HG03354 (cell line): ENCODE measurements around the gene PNP.
"Not testable (repeated sequence)": the region's sequence is repeated elsewhere in the genome, so short reads cannot be mapped to it uniquely, and the experiment has no call there.

ENCODE experiments used
- ATAC-seq: cut with Tn5 transposase; IDR thresholded peaks from one replicate; pipeline ENCODE4 v1.9.1; 2021; ENCODE audit warnings: mild to moderate bottlenecking; ENCODE audit not compliant: unreplicated experiment, poor library complexity, severe bottlenecking

PNP gene

GRCh38 chr14:20487396-20487725 is 18.2 kb downstream of the PNP start:
- ATAC-seq: no peak

GRCh38 chr14:20489093-20489994 is 20.1 kb downstream of the PNP start:
- ATAC-seq: peak; percentile 47

- ATAC-seq: no peak
Observed at GRCh38 chr14:20490563-20490962, 21.4 kb downstream of the PNP start.

GRCh38 chr14:20492486-20492885 is 23.3 kb downstream of the PNP start:
- ATAC-seq: no peak

- no peak for ATAC-seq
Observed at GRCh38 chr14:20493634-20494033, 24.4 kb downstream of the PNP start.

- no peak for ATAC-seq
Observed at GRCh38 chr14:20494935-20495766, 25.9 kb downstream of the PNP start.

GRCh38 chr14:20498622-20499021 is 29.4 kb downstream of the PNP start:
- ATAC-seq: no peak

- ATAC-seq: no peak
Observed at GRCh38 chr14:20499108-20499507, 29.9 kb downstream of the PNP start.

GRCh38 chr14:20499881-20500280 is 30.7 kb downstream of the PNP start:
- no peak for ATAC-seq

GRCh38 chr14:20501346-20501745 is 32.1 kb downstream of the PNP start:
- no peak for ATAC-seq

GRCh38 chr14:20503898-20504297 is 34.7 kb downstream of the PNP start:
- no peak for ATAC-seq

- ATAC-seq: not testable (repeated sequence)
Observed at GRCh38 chr14:20506276-20506675, 37.1 kb downstream of the PNP start.

- ATAC-seq: not testable (repeated sequence)
Observed at GRCh38 chr14:20506752-20507151, 37.5 kb downstream of the PNP start.

GRCh38 chr14:20507537-20507936 is 38.3 kb downstream of the PNP start:
- not testable (repeated sequence) for ATAC-seq

- no peak for ATAC-seq
Observed at GRCh38 chr14:20508367-20508766, 39.2 kb downstream of the PNP start.

GRCh38 chr14:20512177-20512905 is 43.1 kb downstream of the PNP start:
- ATAC-seq: no peak

GRCh38 chr14:20515846-20516245 is 46.6 kb downstream of the PNP start:
- ATAC-seq: no peak

GRCh38 chr14:20516921-20517320 is 47.7 kb downstream of the PNP start:
- no peak for ATAC-seq

- no peak for ATAC-seq
Observed at GRCh38 chr14:20522332-20522731, 53.1 kb downstream of the PNP start.

GRCh38 chr14:20524027-20524426 is 54.8 kb downstream of the PNP start:
- no peak for ATAC-seq
